Measurements from ENCODE around the gene TSHZ1. TPM values are rescaled to one million over a fixed set of nuclear protein-coding genes. Genes with fewer than 3 reads are reported as not detected.

The TSHZ1 gene
- total and polyA plus RNA-seq, 9 donors: 27.9 to 109 (median 65.6) TPM

DNA sequence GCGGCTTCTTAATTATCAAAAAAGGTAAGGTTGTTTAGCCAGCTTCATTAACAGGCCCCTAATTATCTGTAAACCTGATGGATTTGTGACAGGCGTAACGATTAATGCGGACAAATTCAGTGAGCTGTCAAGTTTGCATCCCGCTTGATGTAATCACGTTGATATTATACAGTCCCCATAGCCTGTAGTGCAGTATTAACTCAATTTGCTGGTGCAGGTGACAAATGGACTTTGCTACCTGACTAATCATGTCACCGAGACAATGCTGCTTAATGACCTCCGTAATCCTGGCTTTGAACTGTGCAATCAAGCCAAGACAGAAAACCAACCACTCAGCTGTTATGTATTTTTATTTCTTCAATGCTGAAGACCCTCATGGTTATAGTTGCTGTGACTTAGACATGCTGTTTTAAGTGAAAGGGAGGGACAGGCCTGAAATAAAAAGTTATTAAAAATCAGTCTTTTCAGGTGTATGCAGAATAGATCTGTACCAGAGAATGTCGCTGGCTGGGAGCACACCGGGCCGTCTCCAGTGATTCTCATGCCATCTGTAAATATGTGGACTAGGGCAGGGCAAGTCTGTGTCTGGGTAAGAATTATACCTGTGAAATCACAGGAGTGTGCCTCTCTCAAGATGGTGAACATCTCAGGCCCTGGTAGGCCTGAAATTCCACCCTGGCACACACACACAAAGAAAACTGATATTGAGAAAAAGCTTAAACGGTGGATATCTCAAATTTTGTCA lies 4.3 kb downstream of the TSHZ1 start:
- DNase-seq: no peak
- intact Hi-C loops (cut with DNase I): loop anchor here in 2 of 4 donors (5.0 kb wide), 2 partner anchors 32 to 37 kb away; no protein-coding TSS in a partner anchor
- H3K27me3 ChIP-seq: no peaks in the 10 kb centered on the region
- no peaks in the 10 kb centered on the region for H3K36me3 ChIP-seq
- peaks cover 19% of the 10 kb centered on the region for H3K4me1 ChIP-seq (ENCODE audit: insufficient read depth)
- TF ChIP-seq, protein P1, sequence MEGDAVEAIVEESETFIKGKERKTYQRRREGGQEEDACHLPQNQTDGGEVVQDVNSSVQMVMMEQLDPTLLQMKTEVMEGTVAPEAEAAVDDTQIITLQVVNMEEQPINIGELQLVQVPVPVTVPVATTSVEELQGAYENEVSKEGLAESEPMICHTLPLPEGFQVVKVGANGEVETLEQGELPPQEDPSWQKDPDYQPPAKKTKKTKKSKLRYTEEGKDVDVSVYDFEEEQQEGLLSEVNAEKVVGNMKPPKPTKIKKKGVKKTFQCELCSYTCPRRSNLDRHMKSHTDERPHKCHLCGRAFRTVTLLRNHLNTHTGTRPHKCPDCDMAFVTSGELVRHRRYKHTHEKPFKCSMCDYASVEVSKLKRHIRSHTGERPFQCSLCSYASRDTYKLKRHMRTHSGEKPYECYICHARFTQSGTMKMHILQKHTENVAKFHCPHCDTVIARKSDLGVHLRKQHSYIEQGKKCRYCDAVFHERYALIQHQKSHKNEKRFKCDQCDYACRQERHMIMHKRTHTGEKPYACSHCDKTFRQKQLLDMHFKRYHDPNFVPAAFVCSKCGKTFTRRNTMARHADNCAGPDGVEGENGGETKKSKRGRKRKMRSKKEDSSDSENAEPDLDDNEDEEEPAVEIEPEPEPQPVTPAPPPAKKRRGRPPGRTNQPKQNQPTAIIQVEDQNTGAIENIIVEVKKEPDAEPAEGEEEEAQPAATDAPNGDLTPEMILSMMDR (IDR thresholded peaks at IDR 0.05): no peak
- no peak for TF ChIP-seq EP300 (IDR thresholded peaks at IDR 0.05)
- TF ChIP-seq POLR2A (IDR thresholded peaks at IDR 0.05): no peak
- peak overlapping the region; percentile 16 to 68 for H3K27ac ChIP-seq
- 51 to 81% (median 61%) methylated on average over 12 of the region's 12 CpGs for WGBS, 3 donors
- no peak overlapping the region for H3K4me3 ChIP-seq
- H3K9me3 ChIP-seq: no peaks in the 10 kb centered on the region

DNA sequence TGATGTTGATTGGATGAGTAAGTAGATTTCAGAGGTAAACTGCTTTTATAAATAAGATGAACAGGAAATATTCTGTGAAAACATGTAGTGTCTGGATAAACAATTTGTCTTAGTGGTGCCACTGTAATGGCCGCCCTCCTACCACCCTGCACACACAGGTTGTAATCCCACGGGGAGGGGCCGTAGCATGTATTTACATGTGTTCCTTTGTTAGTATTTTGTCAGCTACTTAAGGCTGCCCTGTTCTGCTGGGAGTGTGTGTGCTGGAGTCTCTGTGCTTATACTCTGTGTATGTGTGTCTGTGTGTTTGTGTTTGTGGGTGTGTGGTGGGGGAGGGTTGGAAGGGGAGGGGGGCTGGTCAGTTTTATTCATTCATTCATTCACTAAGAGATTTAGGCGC lies 5.1 kb downstream of the TSHZ1 start:
- DNase-seq: no peak
- Histone ChIP-seq H3K9me3 (no peaks in the 10 kb centered on the region), H3K36me3 (no peaks in the 10 kb centered on the region), H3K4me1 (ENCODE audit: insufficient read depth) (peaks cover 19% of the 10 kb centered on the region), H3K27ac (peak overlapping the region in 1 of 2 donors; percentile 68), H3K4me3 (no peak overlapping the region), H3K27me3 (no peaks in the 10 kb centered on the region)
- intact Hi-C loops (cut with DNase I): no loop called here
- 58 to 75% (median 63%) methylated on average over 4 of the region's 4 CpGs for WGBS, 3 donors
- TF ChIP-seq, protein P1 (IDR thresholded peaks at IDR 0.05): no peak
- TF ChIP-seq EP300 (IDR thresholded peaks at IDR 0.05) (no peak), POLR2A (IDR thresholded peaks at IDR 0.05) (no peak)

DNA sequence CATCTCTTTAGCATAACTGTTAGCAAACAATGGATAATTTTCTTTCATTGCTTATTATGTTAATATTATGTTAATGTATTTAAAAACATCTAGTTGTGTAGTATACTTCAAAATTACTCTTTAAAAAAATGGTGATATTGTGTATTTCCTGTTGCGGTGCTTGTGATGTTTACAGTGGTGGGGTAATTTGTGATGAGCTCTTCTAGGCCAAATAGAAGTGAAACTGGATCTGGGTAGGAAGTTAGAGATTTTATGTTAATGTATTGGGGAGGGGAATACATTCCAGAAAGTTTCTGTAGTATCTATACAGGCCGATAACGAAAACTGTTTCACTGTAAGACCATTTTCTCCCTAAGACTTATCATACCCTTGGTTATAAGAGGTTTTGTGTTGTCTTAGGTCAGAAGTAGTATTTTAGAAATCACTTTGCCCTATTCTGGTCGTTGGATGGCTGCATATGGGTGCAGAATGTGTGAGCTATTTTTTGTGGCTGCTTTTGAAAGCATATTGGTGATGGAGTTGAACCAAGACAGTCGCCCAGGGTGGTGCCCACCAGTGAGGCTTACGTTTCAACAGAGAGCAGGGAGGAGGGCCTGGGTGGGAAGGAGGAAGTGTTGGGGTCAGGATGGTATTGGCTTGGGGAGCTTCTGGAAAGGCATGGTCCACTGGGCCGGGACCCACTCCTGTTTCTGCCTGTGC lies 5.8 kb downstream of the TSHZ1 start:
- no peaks in the 10 kb centered on the region for H3K36me3 ChIP-seq
- DNase-seq: no peak
- intact Hi-C loops (cut with DNase I): no loop called here
- H3K4me3 ChIP-seq: no peak overlapping the region
- H3K27me3 ChIP-seq: no peaks in the 10 kb centered on the region
- H3K9me3 ChIP-seq: no peaks in the 10 kb centered on the region
- peaks cover 19% of the 10 kb centered on the region for H3K4me1 ChIP-seq (ENCODE audit: insufficient read depth)
- WGBS, 3 donors: 26 to 61% (median 32%) methylated on average over 7 of the region's 7 CpGs
- H3K27ac ChIP-seq: peak overlapping the region in 1 of 2 donors; percentile 68
- TF ChIP-seq, protein P1 (IDR thresholded peaks at IDR 0.05): no peak
- TF ChIP-seq EP300 (IDR thresholded peaks at IDR 0.05): no peak
- TF ChIP-seq POLR2A (IDR thresholded peaks at IDR 0.05): no peak

DNA sequence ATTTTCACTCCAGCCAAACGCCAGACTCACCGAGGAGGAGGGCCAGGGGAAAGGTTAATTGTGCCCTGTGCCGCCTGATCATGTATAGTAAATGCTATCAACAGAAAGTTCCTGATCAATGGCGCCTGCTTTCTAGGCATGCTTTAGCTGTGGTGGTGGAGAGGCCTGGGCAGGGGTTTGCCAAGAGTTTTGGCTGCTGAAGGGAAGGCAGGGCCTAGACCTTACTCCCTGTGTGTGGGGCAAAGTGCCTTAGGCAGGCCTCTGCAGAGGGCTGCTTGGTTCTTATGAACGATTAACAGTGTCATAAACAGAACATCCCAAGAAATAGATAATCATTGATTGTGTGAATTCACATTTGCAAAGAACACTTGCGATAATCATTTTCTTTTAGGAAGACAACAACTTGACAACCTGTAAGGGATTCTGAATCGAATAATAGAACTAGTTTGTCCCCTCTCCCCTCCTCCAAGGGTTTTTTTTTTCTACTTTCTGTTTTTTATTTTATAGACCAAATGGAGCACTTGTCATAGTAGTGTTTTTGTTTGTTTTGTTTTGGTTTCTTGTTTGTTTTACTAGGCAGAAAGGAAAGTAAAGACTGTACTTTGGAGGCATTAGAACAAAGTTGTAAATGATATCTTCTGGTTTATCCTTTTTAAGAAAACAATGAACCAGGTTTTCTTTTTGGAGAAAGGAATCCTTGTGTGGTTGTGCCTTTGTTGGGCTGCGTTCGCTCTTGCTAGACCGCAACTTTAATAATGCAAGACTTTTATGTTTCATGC lies 6.5 kb downstream of the TSHZ1 start:
- peak overlapping the region in 1 of 2 donors; percentile 68 for H3K27ac ChIP-seq
- DNase-seq: no peak
- H3K36me3 ChIP-seq: no peaks in the 10 kb centered on the region
- TF ChIP-seq, protein P1 (IDR thresholded peaks at IDR 0.05): no peak
- TF ChIP-seq EP300 (IDR thresholded peaks at IDR 0.05) (no peak), POLR2A (IDR thresholded peaks at IDR 0.05) (no peak)
- intact Hi-C loops (cut with DNase I): no loop called here
- no peak overlapping the region for H3K4me3 ChIP-seq
- peaks cover 19% of the 10 kb centered on the region for H3K4me1 ChIP-seq (ENCODE audit: insufficient read depth)
- no peaks in the 10 kb centered on the region for H3K27me3 ChIP-seq
- 46 to 77% (median 56%) methylated on average over 10 of the region's 10 CpGs for WGBS, 3 donors
- no peaks in the 10 kb centered on the region for H3K9me3 ChIP-seq
